Adipose tissue (tissue), 3 donors: ENCODE measurements around the gene GOLGA8A. TPM values are rescaled to one million over a fixed set of nuclear protein-coding genes. Genes with fewer than 3 reads are reported as not detected.
A peak's percentile ranks its signal among the peaks of the same experiment; 100 is the strongest.
"Not testable (repeated sequence)": the region's sequence is repeated elsewhere in the genome, so short reads cannot be mapped to it uniquely, and the experiment has no call there.

Source experiments
- H3K27ac ChIP-seq: one replicate; pipeline ENCODE4 v1.5.1; 2013; ENCODE audit warnings: low read depth, low read length
- WGBS, 3 donors: extraction: QIAGEN DNeasy Blood & Tissue Kit; methylation state at CpG; one replicate each; pipeline ENCODE4 v1.1.7; 2013; 5-methylcytosine and 5-hydroxymethylcytosine counted together
- polyA plus RNA-seq, 3 donors: library from polyadenylated mRNA; stranded (reverse); fragments of 200-250 nt; gene quantifications; one replicate each; pipeline ENCODE4 v1.2.3, GENCODE V29; 2013
- donor health status: healthy with polysubstance abuse.
- donor health status: Bipolar disorder and iron deficiency.
- donor health status: healthy.

GOLGA8A gene, protein sequence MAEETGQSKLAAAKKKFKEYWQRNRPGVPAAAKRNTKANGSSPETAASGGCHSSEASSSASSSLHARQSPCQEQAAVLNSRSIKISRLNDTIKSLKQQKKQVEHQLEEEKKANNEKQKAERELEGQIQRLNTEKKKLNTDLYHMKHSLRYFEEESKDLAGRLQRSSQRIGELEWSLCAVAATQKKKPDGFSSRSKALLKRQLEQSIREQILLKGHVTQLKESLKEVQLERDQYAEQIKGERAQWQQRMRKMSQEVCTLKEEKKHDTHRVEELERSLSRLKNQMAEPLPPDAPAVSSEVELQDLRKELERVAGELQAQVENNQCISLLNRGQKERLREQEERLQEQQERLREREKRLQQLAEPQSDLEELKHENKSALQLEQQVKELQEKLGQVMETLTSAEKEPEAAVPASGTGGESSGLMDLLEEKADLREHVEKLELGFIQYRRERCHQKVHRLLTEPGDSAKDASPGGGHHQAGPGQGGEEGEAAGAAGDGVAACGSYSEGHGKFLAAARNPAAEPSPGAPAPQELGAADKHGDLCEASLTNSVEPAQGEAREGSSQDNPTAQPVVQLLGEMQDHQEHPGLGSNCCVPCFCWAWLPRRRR
- 10 to 100 TPM; 21.4 to 48.3 (median 30.4) TPM for polyA plus RNA-seq

DNA sequence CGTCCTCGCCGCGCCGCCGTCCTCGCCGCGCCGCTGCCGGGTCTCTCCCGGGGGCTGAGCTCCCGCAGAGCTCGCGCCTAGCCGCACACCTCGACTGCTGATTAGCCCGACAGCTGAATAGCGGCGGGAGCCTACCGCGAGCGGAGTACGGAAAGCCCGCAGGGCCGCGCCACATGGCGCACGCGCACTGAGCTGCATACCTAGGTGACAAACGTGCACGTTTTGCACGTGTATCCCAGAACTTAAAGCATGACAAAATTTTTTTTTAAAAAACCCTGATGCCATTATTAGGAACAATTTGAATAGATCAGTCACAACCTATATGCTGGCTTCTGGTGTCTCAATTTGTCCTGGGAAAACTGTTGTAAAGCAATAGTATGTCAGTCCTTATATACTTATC lies at the start of gene GOLGA8A:
GOLGA8A (minus strand) TSS at position 122 of the 400 bp plus-strand sequence. CDS start 48,117 bp downstream, outside the sequence.
- 0 to 3% (median 3%) methylated on average over 22 to 33 of the region's 33 CpGs for WGBS, 3 donors

DNA sequence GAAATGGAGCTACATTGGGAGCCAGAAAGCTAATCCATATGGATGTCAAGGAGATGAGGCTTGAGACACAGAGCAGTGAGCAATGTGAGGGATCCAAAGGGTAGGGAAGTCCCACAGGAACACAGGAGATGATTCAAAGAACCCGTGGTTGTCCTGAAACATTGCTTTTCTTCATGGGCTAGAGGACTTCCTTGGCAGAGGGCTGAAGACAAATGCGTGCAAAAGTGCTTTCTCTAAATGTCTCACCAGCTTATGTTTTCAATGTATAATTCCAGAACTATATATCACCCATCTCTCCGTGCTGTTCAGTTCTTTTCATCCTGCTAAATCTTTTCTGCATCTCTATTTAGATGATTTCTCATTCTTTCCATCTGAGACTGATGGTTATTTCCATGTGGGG lies 46.0 kb upstream of the GOLGA8A start:
- WGBS, 3 donors, result 78 to 84% (median 83%) methylated on average over 3 of the region's 3 CpGs

More for the DNA sequence above, at the start of gene GOLGA8A:
- H3K27ac ChIP-seq, result peak within 1 kb of the TSS; percentile 38

DNA sequence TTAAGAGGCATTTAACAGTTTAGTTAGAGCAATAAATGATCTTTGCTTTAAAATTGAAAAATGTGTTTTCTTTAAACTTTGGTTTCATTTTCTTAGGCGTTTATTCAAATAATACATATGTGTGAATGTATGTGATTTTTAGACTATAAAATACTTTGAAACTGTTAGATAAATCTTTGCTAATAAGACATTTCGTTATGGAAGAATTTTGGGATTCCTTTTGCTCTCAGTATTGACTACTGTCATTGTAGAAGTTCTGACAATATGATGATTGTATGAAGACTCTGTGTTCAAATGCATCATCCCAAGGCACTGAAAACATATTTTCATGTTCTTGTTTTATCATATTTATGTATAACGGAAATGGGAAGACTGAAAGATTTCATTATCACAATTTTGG lies 43.8 kb upstream of the GOLGA8A start:
- 64 to 80% (median 75%) methylated on average over 3 of the region's 3 CpGs for WGBS, 3 donors
- no peak overlapping the region for H3K27ac ChIP-seq

More for the DNA sequence above, 46.0 kb upstream of the GOLGA8A start:
- no peak overlapping the region for H3K27ac ChIP-seq

DNA sequence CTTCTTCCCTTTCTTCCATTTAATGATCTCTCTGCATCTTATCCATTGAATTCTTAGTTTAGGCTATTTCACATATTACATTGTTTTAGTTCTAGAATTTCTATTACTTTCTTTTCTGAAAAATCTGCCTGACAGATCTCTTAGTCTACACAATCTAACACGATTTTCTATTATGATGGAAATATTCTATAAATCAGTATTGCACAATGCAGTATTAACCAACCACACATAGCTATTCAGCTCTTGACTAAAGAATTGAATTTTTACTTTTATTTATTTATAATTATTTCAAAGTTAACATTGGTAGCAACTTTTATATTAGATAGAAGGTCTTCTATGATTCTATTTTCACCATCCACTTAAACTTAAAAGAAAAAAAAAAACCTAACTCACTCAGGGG lies 36.2 kb upstream of the GOLGA8A start:
- no peak overlapping the region for H3K27ac ChIP-seq
- WGBS, 3 donors, result 51 to 59% (median 56%) methylated on average over 1 of the region's 1 CpG

DNA sequence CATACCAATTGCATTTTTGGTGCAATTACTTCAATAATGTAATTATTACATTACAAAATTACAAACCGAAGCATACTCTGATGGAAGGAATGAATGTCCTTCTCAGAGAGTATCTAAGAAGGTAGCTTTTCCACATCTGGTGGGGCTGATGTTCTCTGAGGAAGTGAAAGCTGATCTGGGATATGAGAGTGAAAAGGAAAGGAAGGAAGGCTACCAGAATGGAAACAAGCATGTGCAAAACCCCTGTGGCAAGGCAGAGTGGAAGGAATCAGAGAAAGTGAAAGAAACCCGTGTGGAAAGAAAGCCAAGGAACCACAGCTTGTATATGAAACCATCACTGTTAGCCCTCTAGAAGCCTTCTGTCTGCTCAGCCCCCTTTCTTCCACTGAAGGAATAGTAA lies 35.3 kb upstream of the GOLGA8A start:
- 54 to 68% (median 58%) methylated on average over 2 of the region's 2 CpGs for WGBS, 3 donors
- no peak overlapping the region for H3K27ac ChIP-seq

DNA sequence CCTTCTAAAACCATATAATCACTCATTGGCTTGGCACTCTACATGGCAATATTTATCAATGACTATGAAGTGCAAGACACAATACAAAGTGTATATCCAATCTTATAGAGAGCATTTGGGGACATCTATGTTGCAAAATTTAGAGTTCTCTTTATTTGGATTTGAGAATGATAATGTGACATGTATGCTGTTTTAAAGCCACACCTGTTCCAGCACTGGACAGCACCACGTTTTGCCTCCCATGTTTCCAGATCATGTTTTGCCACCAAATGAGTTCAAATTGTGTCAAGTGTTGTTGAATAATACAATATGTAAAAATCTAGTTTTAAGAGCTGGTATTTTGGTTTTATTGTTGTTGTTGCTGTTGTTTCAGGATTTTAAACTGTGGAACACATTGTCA lies 33.3 kb upstream of the GOLGA8A start:
- WGBS, 3 donors, result 40 to 50% (median 50%) methylated on average over 1 of the region's 1 CpG
- no peak overlapping the region for H3K27ac ChIP-seq

DNA sequence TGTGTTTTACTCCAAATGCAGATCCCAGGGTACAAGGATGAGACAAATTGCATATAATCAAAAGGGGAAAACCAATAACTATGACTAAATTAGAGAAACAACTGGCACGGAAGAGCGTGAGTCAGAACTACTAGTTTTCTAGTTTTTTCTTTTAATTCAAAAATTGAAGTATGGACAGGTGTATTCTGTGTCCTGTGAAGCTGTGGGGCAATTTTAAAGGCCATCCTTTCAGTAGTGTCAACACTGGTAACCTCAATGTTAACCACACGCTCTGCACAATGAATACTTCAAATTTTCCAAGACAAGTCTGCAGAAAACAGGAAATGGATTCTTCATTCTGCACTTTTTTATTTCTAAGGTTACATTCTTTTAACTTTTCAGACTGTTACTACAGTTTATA lies 32.5 kb upstream of the GOLGA8A start:
- no peak overlapping the region for H3K27ac ChIP-seq
- 71 to 95% (median 77%) methylated on average over 3 of the region's 3 CpGs for WGBS, 3 donors

DNA sequence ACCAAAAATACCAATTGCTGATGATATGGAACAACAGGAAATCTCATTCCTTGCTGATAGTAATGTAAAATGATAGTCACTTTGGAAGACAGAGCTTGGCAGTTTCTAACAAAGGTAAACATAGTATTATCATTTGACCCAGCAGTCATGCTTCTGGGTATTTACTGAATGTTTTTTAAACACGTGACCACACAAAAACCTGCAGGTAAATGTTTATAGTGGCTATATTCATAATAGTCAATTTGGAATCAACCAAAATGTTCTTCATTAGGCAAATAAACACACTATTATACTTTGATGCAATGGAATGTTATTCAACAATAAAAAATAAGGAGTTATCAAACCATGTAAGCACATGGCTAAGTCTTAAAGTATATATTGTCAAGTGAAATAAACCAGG lies 24.1 kb upstream of the GOLGA8A start:
- 31 to 78% (median 75%) methylated on average over 1 of the region's 1 CpG for WGBS, 3 donors
- no peak overlapping the region for H3K27ac ChIP-seq

DNA sequence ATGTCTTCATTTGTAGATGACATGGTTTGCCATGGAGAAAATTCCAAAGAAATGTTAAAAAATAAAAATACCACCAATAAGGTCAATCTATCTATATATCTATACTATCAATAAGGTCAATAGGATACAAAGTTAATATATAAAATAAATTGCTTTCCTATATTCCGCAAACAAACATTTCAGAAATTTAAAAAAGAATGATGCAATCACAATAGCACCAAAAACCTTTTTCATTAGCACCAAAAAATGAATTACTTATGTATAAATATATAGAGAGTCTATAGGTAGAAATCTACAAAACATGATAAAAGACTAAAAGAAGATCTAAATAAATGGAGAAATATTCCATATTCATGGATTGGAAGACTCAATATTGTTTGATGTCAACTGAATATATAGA lies 22.8 kb upstream of the GOLGA8A start:
- WGBS, 3 donors, result 82 to 97% (median 87%) methylated on average over 1 of the region's 1 CpG
- no peak overlapping the region for H3K27ac ChIP-seq

DNA sequence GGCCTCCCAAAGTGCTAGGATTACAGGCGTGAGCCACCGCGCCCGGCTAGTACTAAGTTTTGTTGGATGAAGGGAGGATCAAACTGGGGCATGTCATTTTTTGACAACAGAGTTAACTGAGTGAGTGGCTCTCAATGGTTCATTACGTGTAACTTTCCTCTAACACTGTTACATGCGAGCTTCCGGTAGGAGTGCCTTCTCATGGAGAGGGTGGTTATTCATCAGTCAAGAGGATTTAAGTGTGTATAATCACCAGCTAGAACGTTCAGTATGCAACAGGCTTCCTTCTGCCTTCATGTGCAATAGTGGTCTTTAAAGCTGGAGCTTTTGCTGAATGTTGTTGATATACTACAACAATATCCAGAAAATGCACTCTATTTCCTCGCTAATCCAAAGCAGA lies 19.1 kb upstream of the GOLGA8A start:
- no peak overlapping the region for H3K27ac ChIP-seq
- WGBS, 3 donors, result 70 to 83% (median 82%) methylated on average over 9 of the region's 9 CpGs

DNA sequence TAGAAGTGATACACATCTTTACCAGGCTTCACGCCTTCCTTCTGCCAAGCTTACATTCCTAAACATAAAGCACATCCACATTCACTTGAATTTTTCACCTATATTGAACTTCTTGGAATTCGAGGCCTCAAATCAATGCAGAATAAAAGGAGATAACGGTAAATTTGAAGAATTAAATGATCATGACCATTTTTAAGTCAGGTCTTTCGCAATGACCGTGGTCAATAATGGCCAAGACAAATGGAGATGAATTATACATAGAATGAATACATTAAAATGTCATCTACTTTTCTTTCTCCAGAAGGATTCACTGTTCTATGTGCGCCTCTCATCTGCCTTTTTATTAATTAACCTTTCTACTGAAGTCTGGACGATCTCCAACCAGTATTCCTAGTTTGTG lies 5.3 kb upstream of the GOLGA8A start:
- 82 to 83% (median 83%) methylated on average over 7 of the region's 7 CpGs for WGBS, 3 donors
- no peak overlapping the region for H3K27ac ChIP-seq

DNA sequence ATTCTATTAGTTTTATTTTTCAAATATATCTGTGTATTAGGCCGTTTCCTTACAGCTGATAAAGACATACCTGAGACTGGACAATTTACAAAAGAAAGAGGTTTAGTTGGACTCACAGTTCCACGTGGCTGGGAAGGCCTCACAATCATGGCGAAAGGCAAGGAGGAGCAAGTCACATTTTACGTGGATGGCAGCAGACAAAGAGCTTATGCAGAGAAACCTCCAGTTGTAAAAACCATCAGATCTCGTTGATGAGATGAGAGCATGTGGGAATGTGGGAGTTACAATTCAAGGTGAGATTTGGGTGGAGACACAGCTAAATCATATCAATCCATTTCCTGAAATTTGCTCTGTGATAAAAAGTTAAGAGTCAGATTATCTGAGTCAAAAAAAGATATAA lies 2.3 kb upstream of the GOLGA8A start:
- WGBS, 3 donors, result 70 to 82% (median 81%) methylated on average over 5 of the region's 5 CpGs
- H3K27ac ChIP-seq, result no peak overlapping the region

DNA sequence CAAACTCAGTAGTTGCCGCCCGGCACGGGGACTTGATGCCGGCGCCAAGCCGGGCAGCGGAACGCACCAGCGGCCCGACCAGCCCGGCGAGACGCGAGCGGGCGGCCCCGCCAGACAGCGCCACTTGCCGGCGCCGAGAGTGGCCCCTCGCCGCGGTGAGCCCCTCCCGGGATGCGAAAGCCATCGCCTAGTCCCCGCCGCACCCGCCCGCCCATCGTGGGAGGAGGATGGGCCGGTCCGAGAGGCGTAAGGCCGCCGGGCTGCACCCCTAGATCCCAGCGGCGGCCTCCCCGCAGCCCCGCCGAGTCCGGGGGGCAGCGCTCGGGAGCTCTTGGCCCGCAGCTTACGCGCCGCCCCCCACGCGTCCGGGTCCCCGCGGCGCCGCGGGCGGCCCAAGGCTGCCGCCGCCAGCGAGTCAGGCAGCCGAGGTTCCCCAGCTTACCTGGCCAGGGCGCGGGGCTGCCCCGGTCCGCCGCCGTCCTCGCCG lies 609 bp downstream of the GOLGA8A start:
- H3K27ac ChIP-seq, result peak overlapping the region; percentile 38
- 0 to 2% (median 1%) methylated on average over 13 to 70 of the region's 70 CpGs for WGBS, 3 donors

DNA sequence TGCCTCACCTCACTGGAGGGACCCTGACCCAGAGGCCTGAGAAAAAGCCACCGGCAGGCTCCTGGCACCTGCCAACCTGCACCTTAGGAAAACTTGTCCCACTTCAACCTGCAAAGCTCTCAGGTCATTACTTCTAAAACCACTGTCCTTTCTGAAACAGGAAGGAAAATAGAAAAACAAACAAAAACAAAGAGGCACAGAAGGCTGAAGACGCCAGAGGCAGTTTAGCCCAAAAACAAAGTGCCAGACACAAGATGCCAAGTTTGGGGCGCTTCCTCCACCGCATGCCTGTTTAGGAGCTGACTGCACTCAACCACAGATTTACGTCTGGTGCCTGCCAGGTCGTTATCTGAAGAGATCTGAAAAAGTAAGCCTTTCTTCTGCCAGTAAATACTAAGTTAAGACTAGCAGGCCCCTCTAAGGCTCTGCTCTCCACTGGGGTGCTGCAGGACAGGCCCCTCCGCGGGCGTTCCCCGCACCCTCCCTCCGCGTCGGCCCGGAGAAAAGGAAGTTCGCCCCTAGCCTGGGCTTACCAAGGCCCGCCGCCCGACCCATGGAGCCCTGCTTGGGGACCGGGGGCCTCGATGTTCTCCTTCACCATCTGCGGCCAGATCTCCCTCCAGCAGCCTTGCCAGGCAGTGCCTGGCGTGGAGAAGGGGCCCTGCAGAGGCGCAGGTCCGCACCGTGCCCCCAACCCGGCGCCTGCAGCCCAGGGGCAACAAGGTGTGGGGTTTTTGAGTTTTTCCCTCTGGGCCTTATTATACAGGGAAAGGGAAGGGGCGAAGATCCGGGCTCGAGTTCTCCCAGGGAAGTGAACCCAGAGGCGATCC lies 1.3 kb downstream of the GOLGA8A start:
- 4 to 36% (median 6%) methylated on average over 24 to 31 of the region's 31 CpGs for WGBS, 3 donors

DNA sequence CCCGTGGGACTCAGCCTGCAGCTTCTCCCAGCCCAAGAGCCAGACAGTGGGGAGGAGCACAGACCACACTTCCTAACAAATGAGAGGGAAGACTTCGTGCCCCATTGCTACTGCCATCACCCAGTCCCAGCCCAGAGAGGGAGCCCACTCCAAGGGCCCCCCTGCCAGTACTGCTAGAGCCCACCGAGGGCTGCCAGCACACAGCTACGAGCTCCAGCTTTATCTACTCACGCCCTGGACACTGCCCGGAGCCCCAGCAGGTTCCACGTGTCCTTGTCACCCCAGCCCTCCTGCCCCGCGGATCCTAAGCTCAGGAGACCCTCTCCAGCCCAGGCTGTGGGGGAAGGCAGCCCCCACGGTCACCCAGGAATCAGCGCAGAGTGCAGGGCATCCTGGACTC lies 1.9 kb downstream of the GOLGA8A start:
- 87 to 92% (median 87%) methylated on average over 8 to 10 of the region's 11 CpGs for WGBS, 3 donors
- no peak overlapping the region for H3K27ac ChIP-seq

More for the DNA sequence above, 1.3 kb downstream of the GOLGA8A start:
- no peak overlapping the region for H3K27ac ChIP-seq

DNA sequence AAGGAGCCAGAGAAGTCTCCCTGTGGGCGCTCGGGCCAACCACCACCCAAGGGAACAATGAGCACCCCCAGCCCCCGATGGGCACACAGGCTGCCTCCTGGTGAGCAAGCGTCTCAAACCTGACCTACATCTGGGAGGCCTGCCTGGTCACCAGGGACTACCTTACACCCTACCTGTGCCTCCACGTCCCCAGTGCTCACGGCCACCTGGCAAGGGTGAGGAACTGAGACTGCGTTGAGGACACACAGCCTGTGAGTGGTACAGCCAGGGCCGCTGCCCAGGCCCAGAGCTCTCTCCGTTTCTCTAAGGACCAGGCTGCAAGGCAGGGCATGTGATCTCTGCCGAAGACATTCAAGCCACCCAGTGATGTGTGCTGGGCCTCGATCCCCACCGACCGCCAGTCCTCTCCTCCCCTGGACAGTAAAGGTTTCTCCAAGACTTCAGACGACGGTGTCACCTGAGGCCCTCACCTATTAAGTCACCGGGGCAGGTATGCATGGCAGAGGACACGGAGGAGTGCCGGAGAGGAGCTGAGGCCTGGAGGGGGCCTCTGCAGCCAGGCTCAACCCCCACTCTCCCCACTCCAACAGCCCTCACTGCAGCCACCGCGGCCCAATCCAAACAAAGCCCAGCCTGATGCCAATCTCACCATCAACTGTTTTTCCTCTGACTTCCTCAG lies 2.8 kb downstream of the GOLGA8A start:
- 82 to 93% (median 86%) methylated on average over 9 to 20 of the region's 20 CpGs for WGBS, 3 donors
- no peak overlapping the region for H3K27ac ChIP-seq

DNA sequence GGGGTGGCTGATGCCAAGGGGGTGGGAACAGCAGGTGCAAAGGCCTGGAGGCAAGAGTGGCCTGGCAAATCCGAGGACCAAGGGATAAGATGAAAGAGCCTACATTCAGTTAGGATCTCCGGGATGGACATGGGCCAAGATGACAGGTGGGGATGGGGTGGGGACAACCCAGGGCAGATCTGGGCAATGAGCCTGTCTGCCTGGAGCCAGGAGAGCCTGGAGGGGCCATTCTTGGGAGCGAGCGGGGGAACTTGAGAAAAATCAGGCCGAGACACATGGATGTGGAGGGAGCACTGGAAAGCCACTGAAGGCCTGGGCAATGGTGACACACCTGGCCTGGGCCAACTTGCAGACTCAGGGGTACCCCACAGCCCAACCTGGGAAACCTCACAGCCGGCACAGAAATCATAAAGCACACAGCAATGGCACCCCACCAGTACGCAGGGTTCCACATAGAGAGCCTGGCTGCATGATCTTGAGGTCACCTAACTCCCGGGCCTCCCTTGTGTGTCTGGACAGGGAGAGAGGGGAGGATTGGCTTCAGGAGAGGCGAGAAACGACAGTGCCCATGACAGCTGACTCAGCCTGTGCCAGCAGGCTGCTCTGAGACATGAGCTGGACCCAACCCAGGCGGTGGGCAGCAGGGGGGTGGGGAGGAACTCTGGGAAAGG lies 3.5 kb downstream of the GOLGA8A start:
- WGBS, 3 donors, result 69 to 80% (median 70%) methylated on average over 7 to 10 of the region's 11 CpGs
- H3K27ac ChIP-seq, result not testable (repeated sequence)

DNA sequence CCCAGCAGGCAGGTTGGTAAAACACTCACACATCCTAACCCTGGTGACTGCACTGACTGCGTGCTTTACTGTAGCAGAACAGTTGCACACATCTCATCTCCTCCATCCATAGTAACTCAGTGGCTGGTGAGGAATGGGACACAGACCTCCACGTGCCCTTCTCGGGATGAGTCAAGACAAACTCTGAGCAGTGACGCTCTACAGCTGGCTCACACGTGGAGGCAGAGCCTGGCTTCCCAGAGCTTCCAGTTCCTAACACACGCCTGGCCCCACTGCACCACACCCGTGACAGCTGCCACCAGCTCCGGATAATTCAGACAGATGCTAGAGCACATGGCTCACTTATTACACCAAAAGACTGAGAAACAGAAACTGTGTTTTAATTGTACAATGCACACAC lies 7.0 kb downstream of the GOLGA8A start:
- 49 to 79% (median 79%) methylated on average over 7 to 8 of the region's 8 CpGs for WGBS, 3 donors
- H3K27ac ChIP-seq, result not testable (repeated sequence)
